Activated CD4-positive, alpha-beta T cell treated with anti-CD3 and anti-CD28 coated beads for 36 hours (primary cell): Measurements from ENCODE around the gene TCFL5. TPM values are rescaled to one million over a fixed set of nuclear protein-coding genes. Genes with fewer than 3 reads are reported as not detected.

ENCODE experiments used
- ATAC-seq: fragments of 200-7000 bp; cut with Tn5 transposase; one replicate; pipeline ENCODE4 v1.10.0; 2021; ENCODE audit warnings: mild to moderate bottlenecking, moderate library complexity
- CTCF ChIA-PET: fragments of 350-600 bp; sonication (Branson Sonifier 250); formaldehyde crosslinking; loops from one replicate; lab custom pipeline; 2021; ENCODE audit warnings: antibody characterized with exemption; lab: Charles Lee
- POLR2A ChIA-PET: fragments of 350-600 bp; sonication (Branson Sonifier 250); formaldehyde crosslinking; loops from one replicate; lab custom pipeline; 2021; ENCODE audit warnings: antibody characterized with exemption, inconsistent platforms; lab: Charles Lee
- DNase-seq: peaks from one replicate; pipeline ENCODE4 v3.0.0-alpha.2; 2020
- H3K27ac Mint-ChIP-seq: one replicate; pipeline ENCODE4 v1.8.0; 2021; ENCODE audit warnings: mixed read lengths
- H3K27me3 Mint-ChIP-seq: one replicate; pipeline ENCODE4 v1.8.0; 2021; ENCODE audit warnings: mixed read lengths
- H3K36me3 Mint-ChIP-seq: one replicate; pipeline ENCODE4 v1.8.0; 2021; ENCODE audit warnings: low read depth, mixed read lengths
- H3K4me1 Mint-ChIP-seq: one replicate; pipeline ENCODE4 v1.8.0; 2021; ENCODE audit warnings: mixed read lengths
- H3K4me3 Mint-ChIP-seq: one replicate; pipeline ENCODE4 v1.8.0; 2021; ENCODE audit warnings: mild to moderate bottlenecking, moderate library complexity, mixed read lengths
- H3K9me3 Mint-ChIP-seq: one replicate; pipeline ENCODE4 v1.8.0; 2021; ENCODE audit warnings: low read depth, mixed read lengths
- intact Hi-C, 2 experiments: fragments of 100-400 bp; cut with DNase I in 1 of 2; cut with micrococcal nuclease in 1 of 2; formaldehyde crosslinking; loops; one replicate each; pipeline versions ENCODE4 v1.14.2 to v1.15.1; 2022 to 2024; cut with DNase I, micrococcal nuclease
- total RNA-seq, 2 experiments: library from RNA; stranded (reverse); gene quantifications; one replicate each; pipeline ENCODE4 v1.2.3, GENCODE V29; 2021

Gene TCFL5
- total RNA-seq, 2 experiments from 2014 or later = 5.2 to 6.6 TPM

- H3K27ac Mint-ChIP-seq = no peak overlapping the region
- H3K9me3 Mint-ChIP-seq = no peaks in the 10 kb centered on the region
- intact Hi-C loops = no loop called here
- ChIA-PET POLR2A (no interaction called here), CTCF (no interaction called here)
- H3K36me3 Mint-ChIP-seq = peaks cover 54% of the 10 kb centered on the region
- DNase-seq (no peak), ATAC-seq (no peak)
- H3K4me1 Mint-ChIP-seq = peaks cover 52% of the 10 kb centered on the region
- H3K27me3 Mint-ChIP-seq = no peaks in the 10 kb centered on the region
- no peak overlapping the region for H3K4me3 Mint-ChIP-seq
These were observed 33.9 kb upstream of the TCFL5 start for GRCh38 chr20:62895539-62895938.

GRCh38 chr20:62894261-62894660 is 32.6 kb upstream of the TCFL5 start:
- Mint-ChIP-seq H3K4me3 (no peak overlapping the region), H3K36me3 (peaks cover 62% of the 10 kb centered on the region), H3K27ac (no peak overlapping the region), H3K9me3 (no peaks in the 10 kb centered on the region), H3K4me1 (peaks cover 40% of the 10 kb centered on the region), H3K27me3 (no peaks in the 10 kb centered on the region)
- ChIA-PET POLR2A (no interaction called here), CTCF (interaction anchor here (0.7 kb wide), 3 partner anchors 15 to 239 kb away, joined by 3 to 4 read pairs (median 3); no protein-coding TSS in a partner anchor)
- ATAC-seq (no peak), DNase-seq (no peak)
- intact Hi-C loops = no loop called here

- CTCF ChIA-PET = interaction anchor here (0.7 to 1.4 kb wide), 5 partner anchors 8 to 240 kb away, joined by 3 to 4 read pairs (median 3); no protein-coding TSS in a partner anchor
- ATAC-seq (no peak), DNase-seq (no peak)
- Mint-ChIP-seq H3K4me1 (peaks cover 34% of the 10 kb centered on the region), H3K9me3 (no peaks in the 10 kb centered on the region), H3K27me3 (no peaks in the 10 kb centered on the region), H3K4me3 (no peak overlapping the region), H3K27ac (peak overlapping the region; percentile 8), H3K36me3 (peaks cover 64% of the 10 kb centered on the region)
- POLR2A ChIA-PET = interaction anchor here (0.9 kb wide), 1 partner anchor 23 kb away, joined by 3 read pairs; no protein-coding TSS in a partner anchor
- intact Hi-C loops = no loop called here
These were observed 32.1 kb upstream of the TCFL5 start for GRCh38 chr20:62893700-62894099.

- H3K4me1 Mint-ChIP-seq = peaks cover 28% of the 10 kb centered on the region
- ATAC-seq (peak; percentile 64), DNase-seq (peak; percentile 54)
- H3K4me3 Mint-ChIP-seq = no peak overlapping the region
- POLR2A ChIA-PET = interaction anchor here (0.9 kb wide), 1 partner anchor 24 kb away, joined by 3 read pairs; no protein-coding TSS in a partner anchor
- H3K27ac Mint-ChIP-seq = no peak overlapping the region
- H3K27me3 Mint-ChIP-seq = no peaks in the 10 kb centered on the region
- intact Hi-C loops = no loop called here
- peaks cover 68% of the 10 kb centered on the region for H3K36me3 Mint-ChIP-seq
- no peaks in the 10 kb centered on the region for H3K9me3 Mint-ChIP-seq
- CTCF ChIA-PET = interaction anchor here (1.0 to 1.4 kb wide), 3 partner anchors 9 to 116 kb away, joined by 3 to 4 read pairs (median 3); no protein-coding TSS in a partner anchor
These were observed 31.0 kb upstream of the TCFL5 start for GRCh38 chr20:62892348-62893304.

GRCh38 chr20:62891111-62891510 is 29.5 kb upstream of the TCFL5 start:
- ChIA-PET CTCF (interaction anchor here (1.0 to 2.5 kb wide), 5 partner anchors 8 to 30 kb away, joined by 3 to 10 read pairs (median 7); no protein-coding TSS in a partner anchor), POLR2A (interaction anchor here (0.6 kb wide), 1 partner anchor 915 kb away, joined by 3 read pairs; no protein-coding TSS in a partner anchor)
- DNase-seq = peak; percentile 56
- no peaks in the 10 kb centered on the region for H3K9me3 Mint-ChIP-seq
- peak; percentile 62 for ATAC-seq
- intact Hi-C loops = no loop called here
- H3K27ac Mint-ChIP-seq = peak overlapping the region; percentile 69
- no peak overlapping the region for H3K4me3 Mint-ChIP-seq
- peaks cover 72% of the 10 kb centered on the region for H3K36me3 Mint-ChIP-seq
- no peaks in the 10 kb centered on the region for H3K27me3 Mint-ChIP-seq
- peaks cover 37% of the 10 kb centered on the region for H3K4me1 Mint-ChIP-seq

- H3K27ac Mint-ChIP-seq = peak overlapping the region; percentile 51
These were observed 28.8 kb upstream of the TCFL5 start for GRCh38 chr20:62890444-62890843.

GRCh38 chr20:62889871-62890270 is 28.2 kb upstream of the TCFL5 start:
- intact Hi-C loops = no loop called here
- Mint-ChIP-seq H3K27me3 (no peaks in the 10 kb centered on the region), H3K36me3 (peaks cover 62% of the 10 kb centered on the region), H3K27ac (no peak overlapping the region), H3K4me3 (no peak overlapping the region), H3K4me1 (peaks cover 37% of the 10 kb centered on the region), H3K9me3 (no peaks in the 10 kb centered on the region)
- ATAC-seq (no peak), DNase-seq (no peak)
- POLR2A ChIA-PET = no interaction called here
- CTCF ChIA-PET = interaction anchor here (0.6 to 2.5 kb wide), 7 partner anchors 9 to 91 kb away, joined by 3 to 10 read pairs (median 4); no protein-coding TSS in a partner anchor

More at GRCh38 chr20:62890444-62890843, 28.8 kb upstream of the TCFL5 start:
- Mint-ChIP-seq H3K4me1 (peaks cover 37% of the 10 kb centered on the region), H3K36me3 (peaks cover 67% of the 10 kb centered on the region), H3K27me3 (no peaks in the 10 kb centered on the region), H3K9me3 (no peaks in the 10 kb centered on the region), H3K4me3 (no peak overlapping the region)
- ChIA-PET POLR2A (no interaction called here), CTCF (interaction anchor here (0.6 to 2.5 kb wide), 7 partner anchors 9 to 720 kb away, joined by 3 to 10 read pairs (median 4); no protein-coding TSS in a partner anchor)
- intact Hi-C loops = no loop called here
- ATAC-seq = no peak
- no peak for DNase-seq

GRCh38 chr20:62889411-62889810 is 27.8 kb upstream of the TCFL5 start:
- no peak overlapping the region for H3K27ac Mint-ChIP-seq
- no peak overlapping the region for H3K4me3 Mint-ChIP-seq
- ATAC-seq (no peak), DNase-seq (no peak)
- no peaks in the 10 kb centered on the region for H3K27me3 Mint-ChIP-seq
- POLR2A ChIA-PET = no interaction called here
- CTCF ChIA-PET = interaction anchor here (0.6 to 2.5 kb wide), 5 partner anchors 10 to 169 kb away, joined by 3 to 10 read pairs (median 4); no protein-coding TSS in a partner anchor
- H3K4me1 Mint-ChIP-seq = peaks cover 37% of the 10 kb centered on the region
- no peaks in the 10 kb centered on the region for H3K9me3 Mint-ChIP-seq
- intact Hi-C loops = no loop called here
- peaks cover 58% of the 10 kb centered on the region for H3K36me3 Mint-ChIP-seq

- peaks cover 37% of the 10 kb centered on the region for H3K4me1 Mint-ChIP-seq
- H3K27me3 Mint-ChIP-seq = no peaks in the 10 kb centered on the region
- no peak overlapping the region for H3K27ac Mint-ChIP-seq
- H3K9me3 Mint-ChIP-seq = no peaks in the 10 kb centered on the region
- no peak overlapping the region for H3K4me3 Mint-ChIP-seq
- ChIA-PET CTCF (interaction anchor here (0.6 to 2.5 kb wide), 4 partner anchors 10 to 168 kb away, joined by 3 to 10 read pairs (median 4); no protein-coding TSS in a partner anchor), POLR2A (no interaction called here)
- peaks cover 53% of the 10 kb centered on the region for H3K36me3 Mint-ChIP-seq
- DNase-seq = no peak
- no peak for ATAC-seq
- intact Hi-C loops = no loop called here
These were observed 27.3 kb upstream of the TCFL5 start for GRCh38 chr20:62888910-62889309.

GRCh38 chr20:62888406-62888805 is 26.8 kb upstream of the TCFL5 start:
- CTCF ChIA-PET = interaction anchor here (1.1 to 1.6 kb wide), 3 partner anchors 9 to 15 kb away, joined by 3 to 5 read pairs (median 3); no protein-coding TSS in a partner anchor
- no peaks in the 10 kb centered on the region for H3K9me3 Mint-ChIP-seq
- POLR2A ChIA-PET = no interaction called here
- no peaks in the 10 kb centered on the region for H3K27me3 Mint-ChIP-seq
- H3K4me1 Mint-ChIP-seq = peaks cover 34% of the 10 kb centered on the region
- ATAC-seq = no peak
- no peak overlapping the region for H3K27ac Mint-ChIP-seq
- H3K4me3 Mint-ChIP-seq = no peak overlapping the region
- DNase-seq = no peak
- peaks cover 48% of the 10 kb centered on the region for H3K36me3 Mint-ChIP-seq
- intact Hi-C loops = no loop called here

GRCh38 chr20:62887860-62888239 is 26.2 kb upstream of the TCFL5 start:
- ATAC-seq = no peak
- intact Hi-C loops = no loop called here
- Mint-ChIP-seq H3K27ac (no peak overlapping the region), H3K36me3 (peaks cover 43% of the 10 kb centered on the region), H3K4me1 (peaks cover 29% of the 10 kb centered on the region), H3K4me3 (no peak overlapping the region), H3K9me3 (no peaks in the 10 kb centered on the region), H3K27me3 (no peaks in the 10 kb centered on the region)
- POLR2A ChIA-PET = interaction anchor here (0.6 kb wide), 1 partner anchor 135 kb away, joined by 3 read pairs; no protein-coding TSS in a partner anchor
- CTCF ChIA-PET = interaction anchor here (0.5 to 1.6 kb wide), 7 partner anchors 9 to 752 kb away, joined by 3 to 5 read pairs (median 3); no protein-coding TSS in a partner anchor
- DNase-seq = no peak
